ENCODE data around the gene RPA1. TPM values are rescaled to one million over a fixed set of nuclear protein-coding genes. Genes with fewer than 3 reads are reported as not detected.

The RPA1 gene
- total and polyA plus RNA-seq, 2 of the 4 experiments (the other 2 are of a cell fraction), result 38.4 to 48.2 TPM

DNA sequence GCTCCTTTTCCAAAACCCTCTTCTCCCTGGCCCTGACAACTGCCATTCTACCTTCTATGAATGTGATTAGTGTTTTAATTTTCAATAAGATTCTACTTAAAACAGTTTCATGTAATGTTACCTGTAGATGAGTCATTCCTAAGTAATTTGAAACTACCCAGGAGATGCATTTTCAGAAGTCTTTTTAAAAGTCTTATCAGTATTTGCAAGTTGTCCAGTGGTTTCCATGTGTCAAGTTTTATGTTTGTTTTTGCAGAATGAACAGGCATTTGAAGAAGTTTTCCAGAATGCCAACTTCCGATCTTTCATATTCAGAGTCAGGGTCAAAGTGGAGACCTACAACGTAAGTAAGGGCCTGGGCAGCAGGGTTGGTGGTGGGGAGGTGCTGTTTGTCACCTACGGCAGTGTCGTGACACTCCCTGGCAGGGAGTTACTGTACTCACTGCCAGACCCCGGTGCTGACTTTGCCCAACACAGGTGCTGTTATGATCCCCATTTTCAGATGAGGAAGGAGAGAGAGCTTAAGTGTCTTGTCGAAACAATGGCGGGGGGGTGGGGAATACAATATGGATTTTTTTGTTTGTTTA lies 65.0 kb downstream of the RPA1 start:
- POLR2A ChIA-PET (ENCODE audit: unreplicated experiment), result no interaction called here
- no peak overlapping the region for H2BK20ac ChIP-seq (ENCODE audit: low read depth, low read length)
- H3K4me1 ChIP-seq (ENCODE audit: control insufficient read depth, insufficient read depth, low read length), result no peaks in the 10 kb centered on the region
- ATAC-seq (ENCODE audit: low read depth), result no peak
- TF ChIP-seq CHD1 (IDR thresholded peaks at IDR 0.05; ENCODE audit: low read depth, low read length) (no peak), POLR2A (IDR thresholded peaks at IDR 0.05; ENCODE audit: low read depth, low read length) (no peak), RAD21 (IDR thresholded peaks at IDR 0.05; ENCODE audit: low read length) (no peak), NFE2L2 (IDR thresholded peaks at IDR 0.05; ENCODE audit: low read depth, low read length) (no peak), SMC3 (IDR thresholded peaks at IDR 0.05; ENCODE audit: low read depth, low read length) (no peak), BHLHE40 (IDR thresholded peaks at IDR 0.05; ENCODE audit: low read depth, low read length) (no peak), CEBPB (IDR thresholded peaks at IDR 0.05; ENCODE audit: low read depth, low read length) (no peak), MAFK (IDR thresholded peaks at IDR 0.05; ENCODE audit: low read depth, low read length) (no peak), RFX5 (IDR thresholded peaks at IDR 0.05; ENCODE audit: low read depth, low read length) (no peak)
- TF ChIP-seq, protein P1, sequence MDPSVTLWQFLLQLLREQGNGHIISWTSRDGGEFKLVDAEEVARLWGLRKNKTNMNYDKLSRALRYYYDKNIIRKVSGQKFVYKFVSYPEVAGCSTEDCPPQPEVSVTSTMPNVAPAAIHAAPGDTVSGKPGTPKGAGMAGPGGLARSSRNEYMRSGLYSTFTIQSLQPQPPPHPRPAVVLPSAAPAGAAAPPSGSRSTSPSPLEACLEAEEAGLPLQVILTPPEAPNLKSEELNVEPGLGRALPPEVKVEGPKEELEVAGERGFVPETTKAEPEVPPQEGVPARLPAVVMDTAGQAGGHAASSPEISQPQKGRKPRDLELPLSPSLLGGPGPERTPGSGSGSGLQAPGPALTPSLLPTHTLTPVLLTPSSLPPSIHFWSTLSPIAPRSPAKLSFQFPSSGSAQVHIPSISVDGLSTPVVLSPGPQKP (IDR thresholded peaks at IDR 0.05; ENCODE audit: borderline replicate concordance, low read depth, low read length), result no peak
- TF ChIP-seq, protein P2, sequence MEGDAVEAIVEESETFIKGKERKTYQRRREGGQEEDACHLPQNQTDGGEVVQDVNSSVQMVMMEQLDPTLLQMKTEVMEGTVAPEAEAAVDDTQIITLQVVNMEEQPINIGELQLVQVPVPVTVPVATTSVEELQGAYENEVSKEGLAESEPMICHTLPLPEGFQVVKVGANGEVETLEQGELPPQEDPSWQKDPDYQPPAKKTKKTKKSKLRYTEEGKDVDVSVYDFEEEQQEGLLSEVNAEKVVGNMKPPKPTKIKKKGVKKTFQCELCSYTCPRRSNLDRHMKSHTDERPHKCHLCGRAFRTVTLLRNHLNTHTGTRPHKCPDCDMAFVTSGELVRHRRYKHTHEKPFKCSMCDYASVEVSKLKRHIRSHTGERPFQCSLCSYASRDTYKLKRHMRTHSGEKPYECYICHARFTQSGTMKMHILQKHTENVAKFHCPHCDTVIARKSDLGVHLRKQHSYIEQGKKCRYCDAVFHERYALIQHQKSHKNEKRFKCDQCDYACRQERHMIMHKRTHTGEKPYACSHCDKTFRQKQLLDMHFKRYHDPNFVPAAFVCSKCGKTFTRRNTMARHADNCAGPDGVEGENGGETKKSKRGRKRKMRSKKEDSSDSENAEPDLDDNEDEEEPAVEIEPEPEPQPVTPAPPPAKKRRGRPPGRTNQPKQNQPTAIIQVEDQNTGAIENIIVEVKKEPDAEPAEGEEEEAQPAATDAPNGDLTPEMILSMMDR (conservative IDR thresholded peaks at IDR 0.05; ENCODE audit: low read depth, low read length), result no peak
- H3K36me3 ChIP-seq (ENCODE audit: control insufficient read depth, insufficient read depth, low read length), result peaks cover 40% of the 10 kb centered on the region
- no peak overlapping the region for H3K4ac ChIP-seq (ENCODE audit: low read depth, low read length)
- H4K5ac ChIP-seq (ENCODE audit: low read depth, low read length), result no peak overlapping the region
- H3K9me3 ChIP-seq (ENCODE audit: control insufficient read depth, insufficient read depth, low read length), result no peaks in the 10 kb centered on the region
- 83% methylated on average over 3 of the region's 7 CpGs; no CpG with 5 or more reads in 1 of the 2 experiments for WGBS, 2 experiments (ENCODE audit: extremely low coverage in 2 of 2, insufficient read length in 1 of 2)
- H2BK120ac ChIP-seq (ENCODE audit: low read depth, low read length), result no peak overlapping the region
- H3K9me1 ChIP-seq (ENCODE audit: insufficient read depth, low read length), result no peaks in the 10 kb centered on the region
- H3K4me3 ChIP-seq (ENCODE audit: insufficient read depth, low read depth, low read length), result no peak overlapping the region
- DNase-seq, result no peak
- dilution Hi-C loops (cut with HindIII; ENCODE audit: low sequenced_read_pairs, unreplicated experiment), result no loop called here
- H3K27ac ChIP-seq (ENCODE audit: insufficient read depth, low read length), result no peak overlapping the region
- H2AFZ ChIP-seq (replicated peaks; ENCODE audit: low read length, poor library complexity), result no peak overlapping the region
- no peak overlapping the region for H3K9ac ChIP-seq (ENCODE audit: low read depth, low read length)
- no peak overlapping the region for H2AK5ac ChIP-seq (ENCODE audit: low read depth, low read length)
- no peak overlapping the region for H2AK9ac ChIP-seq (replicated peaks; ENCODE audit: low read depth, low read length, poor library complexity)
- intact Hi-C loops (cut with micrococcal nuclease), result no loop called here
- H3K18ac ChIP-seq (ENCODE audit: low read depth, low read length), result no peak overlapping the region
- no peak overlapping the region for H3K56ac ChIP-seq (ENCODE audit: extremely low read depth, insufficient read depth, low read length)
- no peaks in the 10 kb centered on the region for H3K27me3 ChIP-seq (ENCODE audit: control insufficient read depth, insufficient read depth, low read length)
- BruUV-seq (replicated peaks), result no TSS peak
- no peak overlapping the region for H4K8ac ChIP-seq (ENCODE audit: low read depth in 2 of 2, low read length in 2 of 2)
- no peak overlapping the region for H4K91ac ChIP-seq (ENCODE audit: insufficient read depth, low read depth, low read length)
- no peak overlapping the region for H2BK5ac ChIP-seq (ENCODE audit: low read depth, low read length, poor library complexity, severe bottlenecking)
- no peak overlapping the region for H3K23ac ChIP-seq (ENCODE audit: low read depth, low read length)
- no peak overlapping the region for H3K14ac ChIP-seq (replicated peaks; ENCODE audit: low read depth, low read length)
- no peak overlapping the region for H3K4me2 ChIP-seq (ENCODE audit: low read depth, low read length)
- H4K20me1 ChIP-seq (ENCODE audit: insufficient read depth, low read length), result no peaks in the 10 kb centered on the region
- no peaks in the 10 kb centered on the region for H3K79me1 ChIP-seq (ENCODE audit: low read depth in 1 of 2, low read length in 2 of 2)
- H2BK15ac ChIP-seq (ENCODE audit: low read depth, low read length), result no peak overlapping the region
- CTCF ChIA-PET, result no interaction called here
- in situ Hi-C loops (cut with MboI; ENCODE audit: low sequenced_read_pairs), result no loop called here

All from IMR-90 (cell line).